DND-41 (cell line): ENCODE results near the gene PTH2.

Source experiments
- CTCF ChIP-seq: IDR thresholded peaks from 2 replicates; pipeline ENCODE4 v1.5.1; 2012; ENCODE audit warnings: borderline replicate concordance, low read length, moderate library complexity, mild to moderate bottlenecking; ENCODE audit not compliant: poor library complexity, severe bottlenecking; ENCODE audit errors: extremely low read depth
- EZH2 ChIP-seq: IDR thresholded peaks from 3 replicates; pipeline ENCODE4 v1.6.1; 2012; ENCODE audit warnings: borderline replicate concordance, low read depth, mild to moderate bottlenecking, moderate library complexity, low read length, inconsistent platforms; ENCODE audit not compliant: severe bottlenecking

- TF ChIP-seq CTCF (no peak), EZH2 (no peak)
These were observed 18.7 kb upstream of the PTH2 start for GRCh38 chr19:49441960-49442350.
